GM18505 (cell line): ENCODE results near the gene SACS.

Source experiments
- ATAC-seq: cut with Tn5 transposase; IDR thresholded peaks from one replicate; pipeline ENCODE4 v1.9.1; 2021; ENCODE audit not compliant: unreplicated experiment
- POLR2A ChIP-seq: IDR thresholded peaks from 4 replicates; pipeline ENCODE4 v1.6.1; 2011; ENCODE audit warnings: borderline replicate concordance; ENCODE audit not compliant: insufficient read depth, insufficient read length; ENCODE audit errors: extremely low read depth

SACS gene

GRCh38 chr13:23433171-23434153 lies at the start of gene SACS:
Gene SACS, minus strand, starts transcription at chr13:23433702. Its CDS starts 22,463 bp downstream, at chr13:23411239.
- no peak for ATAC-seq
- no peak for TF ChIP-seq POLR2A

GRCh38 chr13:23480324-23480723 lies 46.8 kb upstream of the SACS start:
- no peak for ATAC-seq
- no peak for TF ChIP-seq POLR2A

GRCh38 chr13:23477101-23477500 lies 43.6 kb upstream of the SACS start:
- TF ChIP-seq POLR2A = no peak
- ATAC-seq = no peak

GRCh38 chr13:23473221-23473620 lies 39.7 kb upstream of the SACS start:
- no peak for ATAC-seq
- TF ChIP-seq POLR2A = no peak

- ATAC-seq = no peak
- TF ChIP-seq POLR2A = no peak
Observed at GRCh38 chr13:23472189-23472588, 38.7 kb upstream of the SACS start.

- TF ChIP-seq POLR2A = no peak
- no peak for ATAC-seq
Observed at GRCh38 chr13:23470790-23471614, 37.5 kb upstream of the SACS start.

- no peak for TF ChIP-seq POLR2A
- no peak for ATAC-seq
Observed at GRCh38 chr13:23469951-23470421, 36.5 kb upstream of the SACS start.

GRCh38 chr13:23468811-23469210 lies 35.3 kb upstream of the SACS start:
- no peak for TF ChIP-seq POLR2A
- ATAC-seq = no peak

GRCh38 chr13:23467932-23468278 lies 34.4 kb upstream of the SACS start:
- no peak for ATAC-seq
- TF ChIP-seq POLR2A = no peak

- TF ChIP-seq POLR2A = no peak
- no peak for ATAC-seq
Observed at GRCh38 chr13:23467048-23467931, 33.8 kb upstream of the SACS start.

- TF ChIP-seq POLR2A = peak; percentile 54
- peak; percentile 82 for ATAC-seq
Observed at GRCh38 chr13:23466144-23467002, 32.9 kb upstream of the SACS start.

- TF ChIP-seq POLR2A = no peak
- no peak for ATAC-seq
Observed at GRCh38 chr13:23463661-23464060, 30.2 kb upstream of the SACS start.

GRCh38 chr13:23462815-23463559 lies 29.5 kb upstream of the SACS start:
- no peak for TF ChIP-seq POLR2A
- ATAC-seq = no peak
